ENCODE data around the gene WDR93. TPM values are rescaled to one million over a fixed set of nuclear protein-coding genes. Genes with fewer than 3 reads are reported as not detected.
A peak's percentile ranks its signal among the peaks of the same experiment; 100 is the strongest.

WDR93 gene
- total RNA-seq, 1 experiment from 2014 or later: not detected

GRCh38 chr15:89723031-89723430 is 32.4 kb downstream of the WDR93 start:
- no peaks in the 10 kb centered on the region for H3K4me1 ChIP-seq (ENCODE audit: low read length)
- H3K27ac ChIP-seq (ENCODE audit: low read length): no peak overlapping the region
- no peak for DNase-seq
- H3K4me3 ChIP-seq (ENCODE audit: low read length): no peak overlapping the region
- H2AFZ ChIP-seq (ENCODE audit: low read length): no peak overlapping the region
- H3K9ac ChIP-seq (ENCODE audit: low read length): no peak overlapping the region
- H3K79me2 ChIP-seq (ENCODE audit: low read length): no peaks in the 10 kb centered on the region
- no peak overlapping the region for H3K4me2 ChIP-seq (ENCODE audit: low read depth, low read length, poor library complexity, severe bottlenecking)
- H3K9me2 ChIP-seq (replicated peaks; ENCODE audit: insufficient read depth, low read length): no peaks in the 10 kb centered on the region
- H3K36me3 ChIP-seq (ENCODE audit: insufficient read depth, low read length): no peaks in the 10 kb centered on the region
- H3K9me3 ChIP-seq (ENCODE audit: low read length): no peaks in the 10 kb centered on the region; the same call in 1 of the 2 replicates
- no peaks in the 10 kb centered on the region for H3K27me3 ChIP-seq (ENCODE audit: low read length)
- H4K20me1 ChIP-seq (ENCODE audit: insufficient read depth, low read depth, low read length): no peaks in the 10 kb centered on the region

GRCh38 chr15:89724621-89725020 is 34.0 kb downstream of the WDR93 start:
- Histone ChIP-seq H3K4me3 (ENCODE audit: low read length) (no peak overlapping the region), H3K9me2 (replicated peaks; ENCODE audit: insufficient read depth, low read length) (no peaks in the 10 kb centered on the region), H3K36me3 (ENCODE audit: insufficient read depth, low read length) (no peaks in the 10 kb centered on the region), H2AFZ (ENCODE audit: low read length) (no peak overlapping the region), H3K9ac (ENCODE audit: low read length) (no peak overlapping the region), H4K20me1 (ENCODE audit: insufficient read depth, low read depth, low read length) (no peaks in the 10 kb centered on the region), H3K4me2 (ENCODE audit: low read depth, low read length, poor library complexity, severe bottlenecking) (no peak overlapping the region), H3K27ac (ENCODE audit: low read length) (no peak overlapping the region), H3K27me3 (ENCODE audit: low read length) (no peaks in the 10 kb centered on the region), H3K79me2 (ENCODE audit: low read length) (no peaks in the 10 kb centered on the region), H3K4me1 (ENCODE audit: low read length) (no peaks in the 10 kb centered on the region), H3K9me3 (ENCODE audit: low read length) (no peaks in the 10 kb centered on the region; the same call in 1 of the 2 replicates)
- DNase-seq: no peak

DNA sequence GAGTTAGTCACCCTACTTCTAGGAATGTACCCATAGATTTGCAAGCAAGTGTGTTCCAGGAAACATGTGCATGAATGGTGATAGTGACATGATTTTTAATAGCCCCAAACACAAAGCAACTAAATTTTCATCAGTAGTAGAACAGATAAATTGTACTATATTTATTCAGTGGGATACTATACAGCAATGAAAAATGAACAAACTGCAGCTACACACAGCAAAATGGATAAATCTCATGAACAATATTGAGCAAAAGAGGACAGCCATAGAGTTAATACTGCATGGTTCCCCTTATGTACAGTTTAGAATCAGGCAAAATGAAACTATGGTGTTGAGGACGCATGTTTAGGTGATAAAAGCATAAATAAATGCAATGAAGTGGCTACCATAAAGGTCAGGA is 34.5 kb downstream of the WDR93 start:
- no peaks in the 10 kb centered on the region for H3K36me3 ChIP-seq (ENCODE audit: insufficient read depth, low read length)
- H3K9ac ChIP-seq (ENCODE audit: low read length): no peak overlapping the region
- no peak overlapping the region for H2AFZ ChIP-seq (ENCODE audit: low read length)
- H3K4me2 ChIP-seq (ENCODE audit: low read depth, low read length, poor library complexity, severe bottlenecking): no peak overlapping the region
- H3K4me1 ChIP-seq (ENCODE audit: low read length): no peaks in the 10 kb centered on the region
- H3K27ac ChIP-seq (ENCODE audit: low read length): no peak overlapping the region
- H3K9me3 ChIP-seq (ENCODE audit: low read length): no peaks in the 10 kb centered on the region; the same call in 1 of the 2 replicates
- H3K9me2 ChIP-seq (replicated peaks; ENCODE audit: insufficient read depth, low read length): no peaks in the 10 kb centered on the region
- H3K79me2 ChIP-seq (ENCODE audit: low read length): no peaks in the 10 kb centered on the region
- H4K20me1 ChIP-seq (ENCODE audit: insufficient read depth, low read depth, low read length): no peaks in the 10 kb centered on the region
- no peaks in the 10 kb centered on the region for H3K27me3 ChIP-seq (ENCODE audit: low read length)
- DNase-seq: no peak
- H3K4me3 ChIP-seq (ENCODE audit: low read length): no peak overlapping the region

- no peaks in the 10 kb centered on the region for H3K36me3 ChIP-seq (ENCODE audit: insufficient read depth, low read length)
- no peak overlapping the region for H2AFZ ChIP-seq (ENCODE audit: low read length)
These were observed 37.6 kb downstream of the WDR93 start for GRCh38 chr15:89728254-89728653.

GRCh38 chr15:89731275-89731674 is 40.7 kb downstream of the WDR93 start:
- H3K79me2 ChIP-seq (ENCODE audit: low read length): no peaks in the 10 kb centered on the region
- no peak for DNase-seq

More at GRCh38 chr15:89728254-89728653, 37.6 kb downstream of the WDR93 start:
- Histone ChIP-seq H3K27ac (ENCODE audit: low read length) (no peak overlapping the region), H3K27me3 (ENCODE audit: low read length) (no peaks in the 10 kb centered on the region), H3K9me3 (ENCODE audit: low read length) (no peaks in the 10 kb centered on the region; the same call in 1 of the 2 replicates), H3K9me2 (replicated peaks; ENCODE audit: insufficient read depth, low read length) (no peaks in the 10 kb centered on the region), H4K20me1 (ENCODE audit: insufficient read depth, low read depth, low read length) (no peaks in the 10 kb centered on the region), H3K4me2 (ENCODE audit: low read depth, low read length, poor library complexity, severe bottlenecking) (no peak overlapping the region), H3K79me2 (ENCODE audit: low read length) (no peaks in the 10 kb centered on the region), H3K4me3 (ENCODE audit: low read length) (no peak overlapping the region), H3K9ac (ENCODE audit: low read length) (no peak overlapping the region), H3K4me1 (ENCODE audit: low read length) (no peaks in the 10 kb centered on the region)
- DNase-seq: no peak

GRCh38 chr15:89732451-89733172 is 42.0 kb downstream of the WDR93 start:
- no peak overlapping the region for H3K9ac ChIP-seq (ENCODE audit: low read length)
- H3K36me3 ChIP-seq (ENCODE audit: insufficient read depth, low read length): no peaks in the 10 kb centered on the region
- H3K9me2 ChIP-seq (replicated peaks; ENCODE audit: insufficient read depth, low read length): no peaks in the 10 kb centered on the region
- H3K27ac ChIP-seq (ENCODE audit: low read length): no peak overlapping the region
- H2AFZ ChIP-seq (ENCODE audit: low read length): no peak overlapping the region
- no peaks in the 10 kb centered on the region for H3K9me3 ChIP-seq (ENCODE audit: low read length)
- H3K4me2 ChIP-seq (ENCODE audit: low read depth, low read length, poor library complexity, severe bottlenecking): no peak overlapping the region
- no peaks in the 10 kb centered on the region for H3K27me3 ChIP-seq (ENCODE audit: low read length)
- no peaks in the 10 kb centered on the region for H4K20me1 ChIP-seq (ENCODE audit: insufficient read depth, low read depth, low read length)
- H3K4me3 ChIP-seq (ENCODE audit: low read length): no peak overlapping the region
- no peak for DNase-seq
- no peaks in the 10 kb centered on the region for H3K79me2 ChIP-seq (ENCODE audit: low read length)
- H3K4me1 ChIP-seq (ENCODE audit: low read length): no peaks in the 10 kb centered on the region

More at GRCh38 chr15:89731275-89731674, 40.7 kb downstream of the WDR93 start:
- Histone ChIP-seq H3K9me3 (ENCODE audit: low read length) (no peaks in the 10 kb centered on the region), H3K4me3 (ENCODE audit: low read length) (no peak overlapping the region), H2AFZ (ENCODE audit: low read length) (no peak overlapping the region), H3K9me2 (replicated peaks; ENCODE audit: insufficient read depth, low read length) (no peaks in the 10 kb centered on the region), H3K9ac (ENCODE audit: low read length) (no peak overlapping the region), H4K20me1 (ENCODE audit: insufficient read depth, low read depth, low read length) (no peaks in the 10 kb centered on the region), H3K4me2 (ENCODE audit: low read depth, low read length, poor library complexity, severe bottlenecking) (no peak overlapping the region), H3K27me3 (ENCODE audit: low read length) (no peaks in the 10 kb centered on the region), H3K4me1 (ENCODE audit: low read length) (no peaks in the 10 kb centered on the region), H3K27ac (ENCODE audit: low read length) (no peak overlapping the region), H3K36me3 (ENCODE audit: insufficient read depth, low read length) (no peaks in the 10 kb centered on the region)

GRCh38 chr15:89735773-89736172 is 45.2 kb downstream of the WDR93 start:
- H2AFZ ChIP-seq (ENCODE audit: low read length): no peak overlapping the region
- no peak overlapping the region for H3K9ac ChIP-seq (ENCODE audit: low read length)
- no peaks in the 10 kb centered on the region for H3K9me3 ChIP-seq (ENCODE audit: low read length)
- H3K79me2 ChIP-seq (ENCODE audit: low read length): no peaks in the 10 kb centered on the region
- H4K20me1 ChIP-seq (ENCODE audit: insufficient read depth, low read depth, low read length): no peaks in the 10 kb centered on the region
- H3K27ac ChIP-seq (ENCODE audit: low read length): no peak overlapping the region
- H3K4me3 ChIP-seq (ENCODE audit: low read length): no peak overlapping the region
- no peak overlapping the region for H3K4me2 ChIP-seq (ENCODE audit: low read depth, low read length, poor library complexity, severe bottlenecking)
- H3K36me3 ChIP-seq (ENCODE audit: insufficient read depth, low read length): no peaks in the 10 kb centered on the region
- H3K4me1 ChIP-seq (ENCODE audit: low read length): no peaks in the 10 kb centered on the region
- H3K9me2 ChIP-seq (replicated peaks; ENCODE audit: insufficient read depth, low read length): no peaks in the 10 kb centered on the region
- no peaks in the 10 kb centered on the region for H3K27me3 ChIP-seq (ENCODE audit: low read length)
- DNase-seq: no peak

GRCh38 chr15:89740137-89740536 is 49.5 kb downstream of the WDR93 start:
- H2AFZ ChIP-seq (ENCODE audit: low read length): no peak overlapping the region
- no peak overlapping the region for H3K4me2 ChIP-seq (ENCODE audit: low read depth, low read length, poor library complexity, severe bottlenecking)
- H3K9ac ChIP-seq (ENCODE audit: low read length): no peak overlapping the region
- H3K4me1 ChIP-seq (ENCODE audit: low read length): no peaks in the 10 kb centered on the region
- peak; percentile 92 for DNase-seq
- no peaks in the 10 kb centered on the region for H3K9me3 ChIP-seq (ENCODE audit: low read length)
- H3K4me3 ChIP-seq (ENCODE audit: low read length): no peak overlapping the region
- no peaks in the 10 kb centered on the region for H3K27me3 ChIP-seq (ENCODE audit: low read length)
- H3K9me2 ChIP-seq (replicated peaks; ENCODE audit: insufficient read depth, low read length): no peaks in the 10 kb centered on the region
- no peaks in the 10 kb centered on the region for H4K20me1 ChIP-seq (ENCODE audit: insufficient read depth, low read depth, low read length)
- no peaks in the 10 kb centered on the region for H3K36me3 ChIP-seq (ENCODE audit: insufficient read depth, low read length)
- no peak overlapping the region for H3K27ac ChIP-seq (ENCODE audit: low read length)
- H3K79me2 ChIP-seq (ENCODE audit: low read length): no peaks in the 10 kb centered on the region

Measured in Karpas-422 (cell line).